ENCODE data around the gene CA10. TPM values are rescaled to one million over a fixed set of nuclear protein-coding genes. Genes with fewer than 3 reads are reported as not detected.

CA10 gene
- total RNA-seq, 2 donors from 2014 or later, result 0.22 to 0.37 TPM

DNA sequence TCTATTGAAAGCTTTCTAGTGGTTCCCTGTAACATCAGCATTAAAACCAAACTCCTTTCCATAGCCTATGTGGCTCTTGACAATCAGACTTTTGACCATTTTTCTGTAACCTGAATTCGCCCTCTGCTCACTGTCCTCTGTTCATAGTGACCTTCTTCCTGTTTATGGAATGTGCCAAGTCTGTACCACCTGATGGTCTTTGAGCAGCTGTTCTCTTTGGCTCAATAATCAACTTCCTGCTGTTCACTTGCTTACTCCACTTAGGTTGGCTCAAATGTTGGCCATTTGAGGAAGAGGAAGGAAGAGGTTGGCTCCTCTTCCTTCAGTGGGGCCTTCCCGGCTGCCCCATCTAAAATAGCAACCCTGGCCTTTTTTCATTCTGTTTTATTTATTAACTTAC is 251.5 kb downstream of the CA10 start:
- no peak for DNase-seq
- Histone ChIP-seq H3K9ac (ENCODE audit: extremely low read depth, low read length, poor library complexity, severe bottlenecking) (no peak overlapping the region), H3K27me3 (ENCODE audit: control insufficient read depth, insufficient read depth, low read length, poor library complexity, severe bottlenecking) (no peaks in the 10 kb centered on the region), H3K36me3 (ENCODE audit: control insufficient read depth, insufficient read depth, low read length) (no peaks in the 10 kb centered on the region), H3K4me3 (ENCODE audit: low read length) (no peak overlapping the region), H3K27ac (ENCODE audit: low read depth, low read length) (no peak overlapping the region), H3K4me1 (ENCODE audit: control insufficient read depth, insufficient read depth, low read length) (no peaks in the 10 kb centered on the region), H3K9me3 (ENCODE audit: control insufficient read depth, low read length) (peaks cover 6% of the 10 kb centered on the region)
- 66 to 70% methylated on average over 1 of the region's 2 CpGs for WGBS, 2 experiments (ENCODE audit: insufficient coverage in 1 of 2, insufficient read length in 1 of 2)
- H3K27ac Mint-ChIP-seq, result no peak overlapping the region
- H3K4me1 Mint-ChIP-seq, result no peaks in the 10 kb centered on the region
- no peaks in the 10 kb centered on the region for H3K9me3 Mint-ChIP-seq
- no peaks in the 10 kb centered on the region for H3K27me3 Mint-ChIP-seq (ENCODE audit: insufficient read depth)
- TF ChIP-seq, protein P1, sequence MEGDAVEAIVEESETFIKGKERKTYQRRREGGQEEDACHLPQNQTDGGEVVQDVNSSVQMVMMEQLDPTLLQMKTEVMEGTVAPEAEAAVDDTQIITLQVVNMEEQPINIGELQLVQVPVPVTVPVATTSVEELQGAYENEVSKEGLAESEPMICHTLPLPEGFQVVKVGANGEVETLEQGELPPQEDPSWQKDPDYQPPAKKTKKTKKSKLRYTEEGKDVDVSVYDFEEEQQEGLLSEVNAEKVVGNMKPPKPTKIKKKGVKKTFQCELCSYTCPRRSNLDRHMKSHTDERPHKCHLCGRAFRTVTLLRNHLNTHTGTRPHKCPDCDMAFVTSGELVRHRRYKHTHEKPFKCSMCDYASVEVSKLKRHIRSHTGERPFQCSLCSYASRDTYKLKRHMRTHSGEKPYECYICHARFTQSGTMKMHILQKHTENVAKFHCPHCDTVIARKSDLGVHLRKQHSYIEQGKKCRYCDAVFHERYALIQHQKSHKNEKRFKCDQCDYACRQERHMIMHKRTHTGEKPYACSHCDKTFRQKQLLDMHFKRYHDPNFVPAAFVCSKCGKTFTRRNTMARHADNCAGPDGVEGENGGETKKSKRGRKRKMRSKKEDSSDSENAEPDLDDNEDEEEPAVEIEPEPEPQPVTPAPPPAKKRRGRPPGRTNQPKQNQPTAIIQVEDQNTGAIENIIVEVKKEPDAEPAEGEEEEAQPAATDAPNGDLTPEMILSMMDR (conservative IDR thresholded peaks at IDR 0.05), result no peak
- H3K4me3 Mint-ChIP-seq, result no peak overlapping the region
- no peaks in the 10 kb centered on the region for H3K36me3 Mint-ChIP-seq (ENCODE audit: low read depth)

DNA sequence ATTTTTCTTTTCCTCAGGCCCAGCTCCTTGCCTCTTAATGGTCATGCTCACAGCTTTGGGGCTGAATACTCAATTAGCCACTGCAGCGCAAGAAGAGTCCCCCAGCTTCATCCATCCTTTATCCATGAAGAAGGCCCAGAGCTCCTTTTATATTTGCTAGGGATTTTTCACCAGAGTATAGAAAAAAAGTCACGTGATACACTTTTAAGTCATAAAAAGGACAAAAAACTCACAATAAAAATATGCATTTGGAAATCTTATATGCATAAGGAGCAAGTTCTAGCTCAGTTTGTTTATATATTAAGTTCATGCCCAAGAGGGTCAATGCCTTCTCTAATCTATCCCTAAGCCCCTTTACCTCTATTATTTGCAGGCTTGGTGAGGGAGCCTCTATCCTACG is 254.1 kb downstream of the CA10 start:
- Mint-ChIP-seq H3K27ac (no peak overlapping the region), H3K9me3 (no peaks in the 10 kb centered on the region), H3K4me1 (no peaks in the 10 kb centered on the region), H3K36me3 (ENCODE audit: low read depth) (no peaks in the 10 kb centered on the region), H3K4me3 (no peak overlapping the region), H3K27me3 (ENCODE audit: insufficient read depth) (no peaks in the 10 kb centered on the region)
- no peaks in the 10 kb centered on the region for H3K36me3 ChIP-seq (ENCODE audit: control insufficient read depth, insufficient read depth, low read length)
- peaks cover 6% of the 10 kb centered on the region for H3K9me3 ChIP-seq (ENCODE audit: control insufficient read depth, low read length)
- TF ChIP-seq, protein P1 (conservative IDR thresholded peaks at IDR 0.05), result no peak
- H3K9ac ChIP-seq (ENCODE audit: extremely low read depth, low read length, poor library complexity, severe bottlenecking), result no peak overlapping the region
- no peaks in the 10 kb centered on the region for H3K27me3 ChIP-seq (ENCODE audit: control insufficient read depth, insufficient read depth, low read length, poor library complexity, severe bottlenecking)
- H3K4me3 ChIP-seq (ENCODE audit: low read length), result no peak overlapping the region
- WGBS, 2 experiments (ENCODE audit: insufficient coverage in 1 of 2, insufficient read length in 1 of 2), result 75% methylated on average over 3 of the region's 3 CpGs; no CpG with 5 or more reads in 1 of the 2 experiments
- H3K4me1 ChIP-seq (ENCODE audit: control insufficient read depth, insufficient read depth, low read length), result no peaks in the 10 kb centered on the region
- DNase-seq, result no peak
- no peak overlapping the region for H3K27ac ChIP-seq (ENCODE audit: low read depth, low read length)

DNA sequence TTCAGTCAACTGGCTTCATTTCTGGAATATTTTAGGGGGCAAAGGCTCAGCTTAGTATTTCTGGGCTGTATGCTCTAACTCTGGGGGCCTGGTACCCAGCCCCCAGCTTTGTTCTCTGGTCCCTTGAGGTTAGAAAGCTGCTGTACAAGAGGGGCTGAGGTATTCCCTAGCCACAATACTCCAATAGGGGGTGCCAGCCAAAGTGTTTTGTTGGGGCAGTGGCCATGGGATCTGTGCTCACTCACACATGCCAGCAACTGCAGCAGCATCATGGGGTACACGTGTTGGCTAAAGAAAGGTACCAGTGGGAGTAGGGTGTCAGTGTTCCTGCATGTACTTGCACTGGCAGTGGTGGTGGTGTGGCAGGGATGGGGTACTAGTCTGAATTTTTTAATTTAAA is 257.3 kb downstream of the CA10 start:
- no peak overlapping the region for H3K9ac ChIP-seq (ENCODE audit: extremely low read depth, low read length, poor library complexity, severe bottlenecking)
- H3K27me3 ChIP-seq (ENCODE audit: control insufficient read depth, insufficient read depth, low read length, poor library complexity, severe bottlenecking), result no peaks in the 10 kb centered on the region
- Mint-ChIP-seq H3K27ac (no peak overlapping the region), H3K4me3 (no peak overlapping the region), H3K27me3 (ENCODE audit: insufficient read depth) (no peaks in the 10 kb centered on the region), H3K36me3 (ENCODE audit: low read depth) (no peaks in the 10 kb centered on the region), H3K4me1 (no peaks in the 10 kb centered on the region), H3K9me3 (no peaks in the 10 kb centered on the region)
- 20 to 43% methylated on average over 1 of the region's 1 CpG for WGBS, 2 experiments (ENCODE audit: insufficient coverage in 1 of 2, insufficient read length in 1 of 2)
- no peaks in the 10 kb centered on the region for H3K36me3 ChIP-seq (ENCODE audit: control insufficient read depth, insufficient read depth, low read length)
- peak; percentile 63 for DNase-seq
- no peak overlapping the region for H3K4me3 ChIP-seq (ENCODE audit: low read length)
- H3K27ac ChIP-seq (ENCODE audit: low read depth, low read length), result no peak overlapping the region
- TF ChIP-seq, protein P1 (conservative IDR thresholded peaks at IDR 0.05), result peak; percentile 49
- H3K4me1 ChIP-seq (ENCODE audit: control insufficient read depth, insufficient read depth, low read length), result no peaks in the 10 kb centered on the region
- no peaks in the 10 kb centered on the region for H3K9me3 ChIP-seq (ENCODE audit: control insufficient read depth, low read length)
